GM19035 (cell line): Measurements from ENCODE around the gene NGFR.
"Not testable (repeated sequence)": the region's sequence is repeated elsewhere in the genome, so short reads cannot be mapped to it uniquely, and the experiment has no call there.

ENCODE experiments used
- ATAC-seq: cut with Tn5 transposase; IDR thresholded peaks from one replicate; pipeline ENCODE4 v1.9.1; 2021; ENCODE audit not compliant: unreplicated experiment

Gene NGFR

DNA sequence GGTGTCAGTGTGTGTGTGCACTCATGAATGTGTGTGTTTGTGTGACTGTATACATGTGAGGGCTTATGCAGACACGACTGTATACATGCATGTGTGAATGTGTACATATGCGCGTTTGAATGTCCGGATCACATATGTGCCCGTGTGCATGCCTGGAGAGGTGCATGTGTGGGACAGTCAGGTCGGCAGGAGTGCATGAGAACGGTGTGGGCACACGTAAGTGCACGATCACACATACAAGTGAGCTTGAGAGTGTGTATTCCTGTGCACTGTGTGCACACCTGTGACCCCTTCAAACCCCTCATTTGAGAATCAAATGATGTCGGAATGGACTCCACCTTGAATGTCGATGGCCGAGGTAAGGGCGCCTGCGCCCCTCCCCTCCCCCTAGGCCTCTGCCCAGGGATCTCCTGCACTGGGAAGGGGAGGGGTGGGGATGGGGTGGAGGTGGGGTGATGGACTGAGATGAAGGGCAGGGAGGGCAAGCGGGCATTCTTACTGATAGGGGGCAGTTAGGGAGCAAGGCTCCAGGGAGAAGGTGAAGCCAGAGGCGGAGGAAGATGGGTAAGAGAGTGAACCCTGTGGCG is 601 bp upstream of the NGFR start:
- ATAC-seq: no peak

DNA sequence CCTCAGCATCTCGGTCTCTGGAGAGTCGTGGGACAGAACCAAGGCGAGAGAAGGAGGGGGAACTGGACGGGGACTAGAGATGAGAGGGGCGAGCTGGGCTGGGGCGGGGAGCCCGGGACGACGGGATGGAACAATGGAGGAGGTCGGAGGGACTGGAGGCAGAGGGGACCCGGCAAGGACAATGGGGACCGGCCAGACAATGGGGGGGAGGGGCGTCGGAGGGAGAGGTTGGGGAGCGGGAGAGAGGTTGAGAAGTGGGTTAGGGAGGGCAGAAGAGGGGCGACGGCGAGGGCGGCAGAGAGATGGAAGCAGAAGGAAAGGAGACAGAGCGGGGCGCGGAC is 719 bp downstream of the NGFR start:
- ATAC-seq: no peak

DNA sequence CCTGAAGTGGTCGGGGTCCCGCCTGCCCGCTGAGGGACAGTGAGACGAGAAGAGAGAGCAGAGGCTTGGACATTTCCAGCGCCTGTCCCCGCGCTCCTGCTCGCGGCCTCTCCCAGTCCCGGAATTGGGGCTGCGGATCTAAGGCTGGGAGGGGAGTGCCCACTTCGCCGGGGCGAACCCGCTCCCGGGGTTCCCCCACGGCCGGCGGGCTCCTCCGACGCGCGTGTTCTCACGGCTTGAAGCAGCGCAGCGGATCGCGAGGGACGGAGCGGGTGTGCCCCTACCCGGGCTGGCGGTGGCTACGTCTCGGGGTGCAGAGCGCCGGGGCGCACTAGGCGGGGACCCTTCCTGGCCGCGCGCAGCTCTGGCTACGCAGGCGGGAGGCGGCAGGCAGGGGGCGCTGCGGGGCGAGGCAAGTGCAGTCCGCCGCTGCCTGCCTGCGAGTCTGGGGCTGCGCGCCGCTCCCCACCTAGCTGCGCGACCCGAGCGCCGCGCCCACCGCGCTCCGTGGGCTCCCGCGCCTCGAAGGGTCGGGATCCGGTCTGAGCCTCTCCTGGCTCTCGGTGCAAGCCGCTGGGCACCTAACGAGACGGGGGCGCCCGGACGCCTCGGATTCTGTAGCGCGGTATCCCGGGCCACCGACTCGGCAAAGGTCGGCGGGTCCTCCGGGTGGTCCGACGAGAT is 1.2 kb downstream of the NGFR start:
- no peak for ATAC-seq

DNA sequence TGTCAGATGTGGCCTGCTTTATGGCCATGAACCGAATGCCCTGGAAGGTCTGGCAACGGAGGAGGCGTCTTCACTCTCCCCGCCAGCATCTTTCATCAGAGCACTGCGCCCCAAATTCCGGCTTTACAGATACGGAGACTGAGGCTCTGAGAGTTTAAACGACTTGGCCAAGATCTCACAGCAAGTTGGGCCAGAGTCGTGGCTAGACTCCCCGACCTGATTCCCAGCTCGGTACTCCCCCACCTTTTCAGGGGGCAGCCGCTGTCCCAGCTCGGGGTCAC is 1.7 kb downstream of the NGFR start:
- ATAC-seq: no peak

GRCh38 chr17:49497148-49498028 is 2.3 kb downstream of the NGFR start:
- no peak for ATAC-seq

GRCh38 chr17:49498029-49498615 is 3.0 kb downstream of the NGFR start:
- no peak for ATAC-seq

DNA sequence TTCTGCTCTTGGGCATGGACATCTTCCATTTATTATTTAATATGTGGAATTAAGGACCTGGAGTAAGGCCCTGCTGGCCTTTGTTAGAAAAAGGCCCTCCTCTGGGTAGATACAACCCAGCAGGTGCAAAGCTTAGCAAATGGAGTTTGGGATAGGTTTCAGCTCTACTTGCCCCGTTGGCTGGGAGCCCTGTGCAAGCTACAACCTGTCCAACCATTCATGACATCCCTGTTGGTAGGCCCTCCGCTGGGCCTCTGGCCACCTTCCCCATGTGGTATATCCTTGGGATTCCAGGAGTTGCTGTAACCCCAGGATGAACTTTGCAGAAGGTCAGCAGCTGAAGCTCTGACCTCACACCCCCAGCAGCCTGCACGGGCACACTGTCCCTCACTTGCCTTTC is 6.4 kb downstream of the NGFR start:
- ATAC-seq: no peak

DNA sequence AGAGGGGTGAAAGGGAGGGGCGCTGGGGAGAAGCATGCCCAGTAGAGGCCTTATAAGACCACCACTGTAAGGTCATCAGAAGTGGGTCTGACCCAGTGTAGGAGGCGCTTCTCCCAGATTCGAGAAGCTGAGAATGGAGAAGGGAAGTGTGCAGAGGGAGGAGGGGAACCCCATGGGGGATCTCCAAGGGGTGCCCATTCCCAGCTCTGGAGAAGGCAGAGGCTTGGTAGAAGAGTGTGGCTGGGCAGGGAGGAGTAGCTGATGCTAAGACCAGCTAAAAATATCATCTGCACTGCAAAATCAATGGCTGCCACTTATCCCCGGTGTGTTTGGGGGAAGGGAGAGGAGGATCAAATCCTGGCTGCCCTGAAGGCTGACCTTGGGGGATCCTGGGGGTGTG is 7.2 kb downstream of the NGFR start:
- ATAC-seq: no peak

DNA sequence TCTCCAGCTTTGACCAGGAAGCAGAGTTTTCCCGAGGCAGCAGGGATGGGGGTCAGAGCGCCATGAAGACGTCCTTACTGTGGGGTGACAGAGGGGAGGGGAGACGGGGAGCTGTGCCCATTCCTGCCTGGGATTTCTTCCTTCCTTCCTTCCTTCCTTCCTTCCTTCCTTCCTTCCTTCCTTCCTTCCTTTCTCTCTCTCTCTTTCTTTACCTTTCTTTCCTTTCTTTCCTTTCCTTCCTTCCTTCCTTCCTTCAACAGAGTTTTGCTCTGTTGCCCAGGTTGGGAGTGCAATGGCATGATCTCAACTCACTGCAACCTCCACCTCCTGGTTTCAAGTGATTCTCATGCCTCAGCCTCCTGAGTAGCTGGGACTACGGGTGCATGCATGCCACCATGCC is 7.6 kb downstream of the NGFR start:
- not testable (repeated sequence) for ATAC-seq

GRCh38 chr17:49504369-49504768 is 9.3 kb downstream of the NGFR start:
- ATAC-seq: no peak

GRCh38 chr17:49505854-49506253 is 10.8 kb downstream of the NGFR start:
- no peak for ATAC-seq

GRCh38 chr17:49506282-49506681 is 11.2 kb downstream of the NGFR start:
- ATAC-seq: no peak

DNA sequence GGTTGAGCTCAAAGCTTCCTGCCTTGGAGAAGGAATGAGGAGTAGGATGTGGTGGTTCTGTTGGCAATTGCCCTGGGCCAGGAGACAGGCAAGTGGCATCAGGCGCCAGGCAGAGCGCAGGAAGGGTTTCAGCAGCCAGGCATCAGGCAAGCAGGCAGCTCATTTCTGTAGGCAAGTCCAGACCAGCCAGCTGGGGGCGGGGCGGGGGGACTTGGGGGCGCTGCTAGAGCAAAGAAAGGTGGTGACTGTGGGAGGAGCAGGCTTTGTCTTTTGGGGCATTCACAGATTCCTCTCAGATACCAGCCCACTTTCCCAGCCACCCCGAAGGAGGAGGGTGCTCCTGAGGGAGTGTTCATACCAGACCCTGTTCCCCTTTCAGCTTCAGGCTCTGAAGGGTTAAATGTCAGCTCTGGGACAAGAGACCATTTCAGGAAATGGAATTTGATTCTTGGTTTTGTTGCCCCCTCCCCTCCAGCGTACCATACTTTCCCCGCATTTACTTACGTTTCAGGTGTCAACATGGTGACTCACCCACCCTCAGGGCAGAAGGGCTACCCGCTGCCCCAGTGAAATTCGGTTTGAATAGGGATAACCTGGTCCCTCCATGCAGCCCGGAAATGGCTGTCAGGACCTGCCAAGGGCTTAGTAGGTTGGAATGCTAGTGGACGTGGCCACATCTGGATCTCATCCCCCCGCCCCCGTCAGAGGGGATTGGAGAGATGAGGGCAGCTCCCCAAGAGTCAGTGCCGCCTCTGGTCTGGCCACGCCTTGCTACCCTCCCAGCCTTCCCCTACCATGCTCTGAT is 13.2 kb downstream of the NGFR start:
- ATAC-seq: no peak

DNA sequence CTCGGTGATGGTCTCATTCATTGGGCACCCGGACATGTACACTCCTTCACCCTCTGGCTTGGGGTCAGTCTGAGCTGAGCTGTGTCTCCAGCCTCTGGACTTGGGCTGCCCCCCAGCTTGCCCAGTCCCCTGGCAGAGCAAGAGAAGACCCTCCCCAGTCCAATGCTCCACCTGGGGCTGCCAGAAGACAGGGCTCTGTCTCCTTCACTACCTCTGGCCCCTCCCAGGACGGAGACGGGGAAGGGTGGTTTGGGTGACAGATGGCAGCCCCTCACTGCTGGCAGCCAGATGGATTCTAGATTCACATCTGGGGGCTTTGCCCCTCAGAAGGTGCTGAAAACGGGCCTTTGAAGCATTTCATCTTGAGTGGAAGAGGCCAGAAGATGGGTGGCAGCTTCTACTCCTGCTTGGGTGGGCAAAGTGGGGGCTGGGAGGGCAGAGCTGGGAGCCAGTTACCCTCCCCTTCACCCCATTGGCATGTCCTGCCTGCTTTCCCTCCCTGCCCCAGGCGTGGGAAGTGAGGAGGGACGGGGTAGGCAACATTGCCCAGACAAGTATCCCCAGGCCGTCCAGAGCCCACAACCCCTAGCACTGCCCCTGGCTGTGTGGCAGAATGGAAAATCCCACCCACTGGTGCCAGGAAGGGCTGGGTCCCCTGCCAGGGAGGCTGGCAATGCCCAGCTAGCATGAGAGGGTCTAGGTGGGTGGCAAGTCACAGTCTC is 13.9 kb downstream of the NGFR start:
- ATAC-seq: no peak

GRCh38 chr17:49509588-49509917 is 14.5 kb downstream of the NGFR start:
- ATAC-seq: no peak

DNA sequence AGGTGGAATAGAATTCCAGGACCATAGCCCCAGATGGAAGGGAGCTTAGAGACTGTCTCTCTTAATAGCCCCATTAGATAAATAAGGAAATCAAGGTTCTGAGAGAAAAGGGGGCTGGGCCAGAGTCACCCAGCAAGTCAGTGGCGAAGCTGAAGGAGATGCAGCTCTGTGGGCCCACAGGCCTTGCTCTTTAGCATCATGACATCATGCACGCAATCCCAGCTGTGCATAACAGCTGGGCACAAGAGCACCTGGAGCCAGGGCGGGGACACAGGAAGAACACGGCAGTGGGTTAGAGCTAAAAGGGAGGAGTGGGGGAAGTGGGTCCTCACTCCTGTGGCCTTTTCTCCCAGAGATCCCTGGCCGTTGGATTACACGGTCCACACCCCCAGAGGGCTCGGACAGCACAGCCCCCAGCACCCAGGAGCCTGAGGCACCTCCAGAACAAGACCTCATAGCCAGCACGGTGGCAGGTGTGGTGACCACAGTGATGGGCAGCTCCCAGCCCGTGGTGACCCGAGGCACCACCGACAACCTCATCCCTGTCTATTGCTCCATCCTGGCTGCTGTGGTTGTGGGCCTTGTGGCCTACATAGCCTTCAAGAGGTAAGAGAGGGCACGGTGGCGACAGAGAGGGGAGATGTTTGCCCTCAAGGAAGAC is 15.1 kb downstream of the NGFR start:
- ATAC-seq: no peak

DNA sequence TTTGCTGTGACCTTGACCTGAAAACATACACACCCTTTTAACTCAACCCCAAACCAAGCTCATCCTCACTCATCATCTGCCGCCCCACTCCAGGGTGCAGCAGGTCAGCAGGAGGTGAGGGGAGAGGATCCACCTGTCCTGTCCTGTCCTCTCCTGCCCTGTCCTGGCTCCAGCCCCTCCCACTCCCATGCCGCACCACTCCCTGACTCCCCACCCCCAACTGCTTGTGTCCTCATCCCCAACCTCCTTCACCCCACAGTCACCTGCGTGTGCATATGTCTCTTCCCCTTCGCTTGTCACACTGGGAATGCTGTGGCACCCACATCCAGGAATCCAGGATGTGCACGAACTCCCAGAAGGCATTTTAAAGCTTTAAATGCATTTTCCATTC is 15.6 kb downstream of the NGFR start:
- no peak for ATAC-seq

- no peak for ATAC-seq
These were observed 16.7 kb downstream of the NGFR start for GRCh38 chr17:49511810-49512209.

DNA sequence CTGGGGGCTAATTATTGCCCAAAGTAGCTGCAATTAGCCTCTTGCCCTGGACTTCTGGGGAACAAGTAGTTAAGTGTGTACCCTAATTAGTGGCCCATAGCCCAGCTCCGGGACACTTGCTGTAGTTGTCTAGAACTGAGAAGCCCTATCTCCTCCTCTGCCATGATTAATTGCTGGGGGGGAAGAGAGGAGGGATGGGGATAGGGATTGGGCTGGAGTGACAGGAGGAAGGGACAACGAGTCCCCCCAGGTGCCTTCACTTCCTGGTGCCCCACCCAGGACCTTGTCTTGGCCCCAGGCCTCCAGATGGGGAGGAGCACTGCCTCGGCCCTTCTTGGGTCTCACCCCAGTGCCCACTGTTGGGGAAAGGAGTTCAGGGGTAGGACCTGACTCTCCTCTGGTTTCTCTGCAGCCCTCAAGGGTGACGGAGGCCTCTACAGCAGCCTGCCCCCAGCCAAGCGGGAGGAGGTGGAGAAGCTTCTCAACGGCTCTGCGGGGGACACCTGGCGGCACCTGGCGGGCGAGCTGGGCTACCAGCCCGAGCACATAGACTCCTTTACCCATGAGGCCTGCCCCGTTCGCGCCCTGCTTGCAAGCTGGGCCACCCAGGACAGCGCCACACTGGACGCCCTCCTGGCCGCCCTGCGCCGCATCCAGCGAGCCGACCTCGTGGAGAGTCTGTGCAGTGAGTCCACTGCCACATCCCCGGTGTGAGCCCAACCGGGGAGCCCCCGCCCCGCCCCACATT is 17.4 kb downstream of the NGFR start:
- ATAC-seq: no peak

- no peak for ATAC-seq
These were observed 17.9 kb downstream of the NGFR start for GRCh38 chr17:49513044-49513395.
